ENCODE measurements around the gene RPH3AL.
A peak's percentile ranks its signal among the peaks of the same experiment; 100 is the strongest.

RPH3AL gene

GRCh38 chr17:351449-351738, 1.2 kb downstream of the RPH3AL start:
- no peak for DNase-seq

GRCh38 chr17:350706-351448, 1.7 kb downstream of the RPH3AL start:
- DNase-seq = peak; percentile 74

- DNase-seq = no peak
These were observed 2.9 kb downstream of the RPH3AL start for GRCh38 chr17:349666-350065.

GRCh38 chr17:348692-349425, 3.7 kb downstream of the RPH3AL start:
- DNase-seq = no peak

- DNase-seq = no peak
These were observed 4.6 kb downstream of the RPH3AL start for GRCh38 chr17:348012-348411.

- DNase-seq = no peak
These were observed 5.2 kb downstream of the RPH3AL start for GRCh38 chr17:347309-347899.

GRCh38 chr17:345992-346785, 6.4 kb downstream of the RPH3AL start:
- no peak for DNase-seq

- no peak for DNase-seq
These were observed 7.3 kb downstream of the RPH3AL start for GRCh38 chr17:345261-345660.

GRCh38 chr17:343875-344752, 8.5 kb downstream of the RPH3AL start:
- no peak for DNase-seq

GRCh38 chr17:343211-343610, 9.4 kb downstream of the RPH3AL start:
- no peak for DNase-seq

GRCh38 chr17:340074-340473, 12.5 kb downstream of the RPH3AL start:
- DNase-seq = no peak

GRCh38 chr17:339193-340061, 13.2 kb downstream of the RPH3AL start:
- no peak for DNase-seq

- no peak for DNase-seq
These were observed 14.0 kb downstream of the RPH3AL start for GRCh38 chr17:338442-339192.

- DNase-seq = no peak
These were observed 14.7 kb downstream of the RPH3AL start for GRCh38 chr17:337866-338265.

GRCh38 chr17:337453-337852, 15.2 kb downstream of the RPH3AL start:
- no peak for DNase-seq

- no peak for DNase-seq
These were observed 15.6 kb downstream of the RPH3AL start for GRCh38 chr17:337022-337420.

- peak; percentile 61 for DNase-seq
These were observed 16.2 kb downstream of the RPH3AL start for GRCh38 chr17:336110-337021.

- DNase-seq = no peak
These were observed 16.9 kb downstream of the RPH3AL start for GRCh38 chr17:335691-336090.

GRCh38 chr17:334974-335481, 17.6 kb downstream of the RPH3AL start:
- DNase-seq = no peak

Data from right hindlimb (tissue), 1 donor.